Ectodermal cell (in vitro differentiated cells): Measurements from ENCODE around the gene CCDC183.
"Not testable (repeated sequence)": the region's sequence is repeated elsewhere in the genome, so short reads cannot be mapped to it uniquely, and the experiment has no call there.

ENCODE experiments used
- H3K27ac ChIP-seq: 2 replicates; pipeline ENCODE4 v1.7.0; 2013; ENCODE audit warnings: mild to moderate bottlenecking, low read depth, low read length; ENCODE audit not compliant: insufficient read depth, poor library complexity, severe bottlenecking
- H3K27me3 ChIP-seq: 2 replicates; pipeline ENCODE4 v1.7.0; 2013; ENCODE audit warnings: mild to moderate bottlenecking, low read length; ENCODE audit not compliant: insufficient read depth, control insufficient read depth, poor library complexity, severe bottlenecking
- H3K36me3 ChIP-seq: one replicate; pipeline ENCODE4 v1.7.0; 2013; ENCODE audit warnings: low read length; ENCODE audit not compliant: control insufficient read depth, insufficient read depth
- H3K4me1 ChIP-seq: one replicate; pipeline ENCODE4 v1.7.0; 2013; ENCODE audit warnings: low read length; ENCODE audit not compliant: control insufficient read depth, insufficient read depth
- H3K4me3 ChIP-seq: 2 replicates; pipeline ENCODE4 v1.7.0; 2013; ENCODE audit warnings: low read depth, low read length, control low read depth; ENCODE audit not compliant: insufficient read depth
- H3K9me3 ChIP-seq: 2 replicates; pipeline ENCODE4 v1.7.0; 2013; ENCODE audit warnings: mild to moderate bottlenecking, low read length, moderate library complexity; ENCODE audit not compliant: control insufficient read depth
- WGBS, 2 experiments: methylation state at CpG; one replicate each; pipeline ENCODE4 v1.1.7; 2013; ENCODE audit warnings: missing lambda C conversion rate in 2 of 2; 5-methylcytosine and 5-hydroxymethylcytosine counted together

CCDC183 gene

DNA sequence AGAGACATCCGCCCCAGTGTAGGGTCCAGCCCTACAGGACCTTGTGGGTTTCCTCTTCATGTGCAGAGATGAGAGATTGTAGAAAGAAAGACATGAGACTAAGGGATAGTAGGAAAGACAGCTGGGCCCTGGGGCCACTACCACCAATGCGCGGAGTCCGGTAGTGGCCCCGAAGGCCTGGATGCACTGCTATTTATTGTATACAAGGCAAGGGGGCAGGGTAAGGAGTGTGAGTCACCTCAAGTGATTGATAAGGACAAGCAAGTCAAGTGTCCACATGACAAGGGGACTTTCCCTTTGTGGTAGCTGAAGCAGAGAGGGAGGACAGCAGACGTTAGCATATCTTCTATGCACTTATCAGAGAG, 11.2 kb upstream of the CCDC183 start:
- Histone ChIP-seq H3K9me3 (no peaks in the 10 kb centered on the region), H3K27ac (no peak overlapping the region), H3K4me3 (no peak overlapping the region), H3K4me1 (peaks cover 2% of the 10 kb centered on the region), H3K27me3 (no peaks in the 10 kb centered on the region), H3K36me3 (no peaks in the 10 kb centered on the region)
- WGBS, 2 experiments: 91 to 96% methylated on average over 6 of the region's 6 CpGs

- H3K9me3 ChIP-seq, H3K27ac ChIP-seq, H3K4me3 ChIP-seq, H3K27me3 ChIP-seq, H3K36me3 ChIP-seq, H3K4me1 ChIP-seq: not testable (repeated sequence)
- 92 to 93% methylated on average over 23 of the region's 23 CpGs for WGBS, 2 experiments
These were observed 10.4 kb upstream of the CCDC183 start for GRCh38 chr9:136785565-136786355.

DNA sequence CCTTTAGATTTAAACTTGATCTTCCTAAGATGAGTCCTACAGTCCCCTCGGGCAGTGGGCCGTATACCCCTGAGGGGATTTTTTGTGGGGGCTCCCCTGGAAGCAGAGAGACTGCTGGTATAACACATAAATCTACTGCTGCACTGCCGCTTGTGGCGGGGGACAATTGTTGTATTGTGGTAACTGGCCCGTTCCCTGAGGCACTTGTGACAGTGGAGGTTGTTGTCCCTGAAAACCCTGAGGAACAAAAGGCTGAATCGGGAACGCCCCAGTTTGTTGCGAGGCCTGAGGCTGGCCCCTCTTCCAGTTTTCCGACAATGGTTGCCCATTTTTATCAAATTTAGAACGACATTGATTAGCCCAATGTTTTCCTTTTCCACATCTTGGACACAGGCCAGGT, 9.7 kb upstream of the CCDC183 start:
- Histone ChIP-seq H3K27me3 (no peaks in the 10 kb centered on the region), H3K4me3 (no peak overlapping the region), H3K9me3 (no peaks in the 10 kb centered on the region), H3K27ac (no peak overlapping the region), H3K4me1 (peaks cover 8% of the 10 kb centered on the region), H3K36me3 (no peaks in the 10 kb centered on the region)
- WGBS, 2 experiments: 80 to 83% methylated on average over 10 of the region's 10 CpGs

GRCh38 chr9:136786983-136787382, 9.2 kb upstream of the CCDC183 start:
- not testable (repeated sequence) for H3K27ac ChIP-seq, H3K4me3 ChIP-seq, H3K4me1 ChIP-seq, H3K9me3 ChIP-seq, H3K27me3 ChIP-seq, H3K36me3 ChIP-seq
- WGBS, 2 experiments: 56 to 70% methylated on average over 4 of the region's 4 CpGs

GRCh38 chr9:136787690-136788400, 8.3 kb upstream of the CCDC183 start:
- WGBS, 2 experiments: 36 to 40% methylated on average over 21 of the region's 21 CpGs
- Histone ChIP-seq H3K4me3 (no peak overlapping the region), H3K36me3 (no peaks in the 10 kb centered on the region), H3K27ac (no peak overlapping the region), H3K4me1 (peaks cover 8% of the 10 kb centered on the region), H3K9me3 (no peaks in the 10 kb centered on the region), H3K27me3 (no peaks in the 10 kb centered on the region)

DNA sequence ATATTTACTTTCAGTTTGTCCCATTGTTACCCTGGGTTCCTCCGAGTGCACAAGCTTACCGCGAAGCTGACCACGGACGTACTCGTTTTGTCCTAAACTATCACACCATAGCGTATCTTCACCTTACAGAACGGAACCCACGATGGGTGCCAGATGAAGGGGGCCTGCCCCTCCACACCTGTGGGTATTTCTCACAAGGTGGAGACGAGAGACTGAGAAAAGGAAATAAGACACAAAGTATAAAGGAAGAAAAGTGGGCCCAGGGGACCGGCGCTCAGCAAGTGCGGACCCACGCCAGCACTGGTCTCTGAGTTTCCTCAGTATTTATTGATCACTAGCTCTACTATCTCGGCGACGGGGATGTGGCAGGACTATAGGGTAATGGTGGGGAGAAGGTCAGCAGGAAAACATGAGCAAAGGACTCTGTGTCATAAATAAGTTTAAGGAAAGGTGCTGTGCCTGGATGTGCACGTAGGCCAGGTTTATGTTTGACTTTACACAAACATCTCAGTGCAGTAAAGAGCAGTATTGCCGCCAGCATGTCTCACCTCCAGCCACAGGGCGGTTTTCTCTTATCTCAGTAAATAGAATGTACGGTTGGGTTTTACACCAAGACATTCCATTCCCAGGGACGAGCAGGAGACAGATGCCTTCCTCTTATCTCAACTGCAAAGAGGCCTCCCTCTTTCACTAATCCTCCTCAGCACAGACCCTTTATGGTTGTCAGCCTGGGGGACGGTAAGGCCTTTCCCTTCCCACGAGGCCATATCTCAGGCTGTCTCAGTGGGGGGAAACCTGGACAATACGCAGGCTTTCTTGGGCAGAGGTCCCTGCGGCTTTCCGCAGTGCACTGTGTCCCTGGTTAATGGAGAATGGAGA, 7.3 kb upstream of the CCDC183 start:
- not testable (repeated sequence) for H3K36me3 ChIP-seq, H3K4me3 ChIP-seq, H3K9me3 ChIP-seq, H3K27me3 ChIP-seq
- 85 to 88% methylated on average over 25 to 26 of the region's 27 CpGs for WGBS, 2 experiments
- Histone ChIP-seq H3K27ac (peak overlapping the region; percentile 50), H3K4me1 (peaks cover 12% of the 10 kb centered on the region)

GRCh38 chr9:136789523-136789937, 6.6 kb upstream of the CCDC183 start:
- Histone ChIP-seq H3K9me3 (no peaks in the 10 kb centered on the region), H3K4me3 (no peak overlapping the region), H3K27me3 (no peaks in the 10 kb centered on the region), H3K27ac (peak overlapping the region; percentile 50), H3K36me3 (no peaks in the 10 kb centered on the region), H3K4me1 (peaks cover 12% of the 10 kb centered on the region)
- WGBS, 2 experiments: 76 to 77% methylated on average over 3 of the region's 3 CpGs

DNA sequence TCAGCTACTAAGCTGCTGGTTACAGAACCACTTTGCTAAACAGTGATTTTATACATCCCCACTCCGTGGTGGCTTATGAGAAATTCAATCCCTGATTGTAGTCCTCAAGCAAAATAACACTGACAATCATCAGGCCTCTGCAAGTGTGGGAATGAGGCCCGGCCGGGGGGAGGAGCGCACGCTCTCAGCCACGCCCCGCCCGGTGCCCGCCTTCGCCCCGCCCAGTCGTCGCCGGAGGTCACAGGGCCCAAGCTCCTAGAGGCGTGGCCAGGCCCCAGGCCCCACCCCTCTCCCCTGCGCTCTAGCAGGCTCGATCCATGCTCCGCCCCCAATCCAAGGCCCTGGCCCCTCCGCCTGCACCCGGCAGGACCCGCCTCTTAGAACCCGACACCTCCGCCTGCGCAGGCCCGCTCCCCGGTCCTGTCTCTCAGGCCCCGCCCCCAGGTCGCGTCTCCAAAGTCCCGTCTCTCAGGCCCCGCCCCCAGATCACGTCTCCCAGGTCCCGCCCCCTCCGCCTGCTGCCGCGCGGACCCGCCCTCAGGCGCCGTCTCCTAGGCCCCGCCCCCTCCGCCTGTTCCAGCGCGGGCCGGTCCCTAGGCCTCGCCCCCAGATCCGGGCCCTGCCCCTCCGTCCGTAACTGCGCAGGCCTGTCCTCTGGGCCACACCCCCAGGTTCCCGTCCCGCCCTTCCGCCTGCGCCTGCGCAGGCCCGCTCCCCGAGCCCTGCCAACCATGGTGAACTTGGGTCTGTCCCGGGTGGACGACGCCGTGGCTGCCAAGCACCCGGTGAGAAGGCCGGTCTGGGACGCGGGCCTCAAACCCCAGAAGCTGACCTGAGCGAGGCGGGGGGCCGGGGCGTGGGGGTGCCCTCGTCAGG, 5.3 kb upstream of the CCDC183 start, which contains the start of gene TMEM141:
TMEM141 (plus strand) TSS at position 705 of the 876 bp plus-strand sequence; CDS start at position 732, 27 bp downstream.
- WGBS, 2 experiments: 0% methylated on average over 70 of the region's 70 CpGs
- no peaks in the 10 kb centered on the region for H3K36me3 ChIP-seq
- H3K9me3 ChIP-seq: no peaks in the 10 kb centered on the region
- H3K4me1 ChIP-seq: peaks cover 14% of the 10 kb centered on the region
- no peak within 1 kb of the TSS for H3K27ac ChIP-seq
- peak within 1 kb of the TSS; percentile 75 for H3K4me3 ChIP-seq
- no peaks in the 10 kb centered on the region for H3K27me3 ChIP-seq

DNA sequence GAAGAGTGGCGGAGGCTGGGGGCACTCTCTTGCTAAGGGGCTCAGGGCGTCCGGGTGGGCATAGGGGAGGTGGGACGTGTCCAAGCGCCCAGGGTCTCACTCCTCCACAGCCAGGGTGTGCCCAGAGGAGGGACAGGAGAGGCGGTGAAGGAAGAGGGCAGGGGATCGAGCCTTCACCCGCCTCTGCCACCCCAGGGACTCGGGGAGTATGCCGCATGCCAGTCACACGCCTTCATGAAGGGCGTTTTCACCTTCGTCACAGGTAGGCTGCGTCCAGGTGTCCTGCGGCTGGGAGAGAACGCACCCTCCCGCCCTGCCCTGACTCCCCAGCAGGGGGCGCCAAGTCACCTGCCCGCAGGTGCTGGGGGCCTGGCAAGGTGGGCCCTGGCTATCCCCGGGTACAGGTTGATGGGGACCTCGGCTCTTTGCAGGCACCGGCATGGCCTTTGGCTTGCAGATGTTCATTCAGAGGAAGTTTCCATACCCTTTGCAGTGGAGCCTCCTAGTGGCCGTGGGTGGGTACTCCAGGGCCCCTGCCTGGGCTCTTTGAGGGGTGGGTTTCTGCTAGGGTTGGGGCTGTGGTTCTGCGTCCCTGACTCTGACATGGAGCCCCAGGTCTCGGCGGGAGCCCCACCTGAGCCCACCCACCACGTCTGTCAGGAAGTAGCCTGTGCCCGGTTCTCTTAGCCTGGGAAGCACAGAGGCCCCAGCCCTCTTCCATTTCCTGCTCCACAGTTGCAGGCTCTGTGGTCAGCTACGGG, 4.4 kb upstream of the CCDC183 start:
- peak overlapping the region; percentile 75 for H3K4me3 ChIP-seq
- peaks cover 22% of the 10 kb centered on the region for H3K4me1 ChIP-seq
- no peaks in the 10 kb centered on the region for H3K36me3 ChIP-seq
- 17 to 18% methylated on average over 29 of the region's 29 CpGs for whole genome bisulfite sequencing, 2 experiments
- no peaks in the 10 kb centered on the region for H3K9me3 ChIP-seq
- H3K27ac ChIP-seq: no peak overlapping the region
- H3K27me3 ChIP-seq: no peaks in the 10 kb centered on the region
